ENCODE measurements around the gene PLK3. TPM values are rescaled to one million over a fixed set of nuclear protein-coding genes. Genes with fewer than 3 reads are reported as not detected.

The PLK3 gene
- total and polyA plus RNA-seq, 9 of the 15 experiments (the other 6 are each of a cell fraction or from before 2014, with no cell fraction given): 0.52 to 22.7 (median 11.0) TPM

DNA sequence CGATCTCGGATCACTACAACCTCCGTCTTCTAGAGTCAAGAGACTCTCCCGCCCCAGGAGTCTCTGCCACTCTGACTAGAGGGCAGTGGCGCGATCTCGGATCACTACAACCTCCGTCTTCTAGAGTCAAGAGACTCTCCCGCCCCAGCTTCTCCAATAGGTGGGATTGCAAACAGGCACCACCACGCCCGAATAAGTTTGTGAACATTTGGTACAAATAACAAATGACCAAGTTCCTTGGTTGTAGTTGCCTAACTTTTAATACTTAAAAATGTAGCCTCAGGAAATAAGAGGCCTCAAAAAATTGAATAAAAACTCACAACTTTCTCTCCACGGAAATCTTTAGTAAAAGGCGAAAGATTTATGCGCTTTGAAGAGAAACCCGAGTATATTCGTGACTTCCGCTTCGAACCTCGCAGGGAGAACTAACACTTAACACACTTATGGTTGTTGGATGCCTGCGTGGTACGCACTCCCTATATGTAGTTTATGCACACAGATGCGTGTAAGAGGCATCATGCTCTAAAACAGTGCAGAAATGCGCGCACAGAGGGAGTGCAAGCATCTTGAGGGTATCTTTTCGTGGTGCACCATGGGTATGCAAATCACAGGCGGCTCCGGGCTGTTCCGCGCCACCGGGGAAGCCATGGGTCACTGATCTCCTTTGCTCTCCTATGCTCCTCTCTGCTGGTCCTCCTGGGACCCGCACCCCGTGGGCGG, 19.6 kb downstream of the PLK3 start (continued):
- TF ChIP-seq DLX4 (CRISPR knock-in tag; IDR thresholded peaks at IDR 0.05) (peak; percentile 85), CREB5 (CRISPR knock-in tag; IDR thresholded peaks at IDR 0.05) (peak; percentile 41; the same call in 1 of the 2 replicates), BCOR (IDR thresholded peaks at IDR 0.05) (peak; percentile 33), ZFX (CRISPR knock-in tag; IDR thresholded peaks at IDR 0.05) (peak; percentile 65; the same call in 1 of the 2 replicates), EP300 (IDR thresholded peaks at IDR 0.05; ENCODE audit: low read length) (peak; percentile 73), CBFA2T3 (IDR thresholded peaks at IDR 0.05) (peak; percentile 16), ZNF224 (CRISPR knock-in tag; IDR thresholded peaks at IDR 0.05) (no peak; the same call in 1 of the 2 replicates), GTF2F1 (IDR thresholded peaks at IDR 0.05; ENCODE audit: low read depth, low read length) (peak; percentile 100), ZNF699 (CRISPR knock-in tag; IDR thresholded peaks at IDR 0.05; ENCODE audit: insufficient replicate concordance) (no peak), ASH1L (IDR thresholded peaks at IDR 0.05; ENCODE audit: borderline replicate concordance, low read depth, partially characterized antibody) (peak; percentile 78), ZNF589 (CRISPR knock-in tag; IDR thresholded peaks at IDR 0.05; ENCODE audit: low read depth) (peak; percentile 83), NR2C2 (CRISPR knock-in tag; IDR thresholded peaks at IDR 0.05) (no peak), NR2C2 (tag; IDR thresholded peaks at IDR 0.05) (peak; percentile 77), HDAC2 (IDR thresholded peaks at IDR 0.05) (peak; percentile 26; the same call in 1 of the 2 replicates), ZNF217 (CRISPR knock-in tag; IDR thresholded peaks at IDR 0.05) (no peak), ZNF384 (IDR thresholded peaks at IDR 0.05; ENCODE audit: low read depth, low read length) (0 out of 2 replicates have a peak, but pooled peaks have one; percentile 24), HNRNPLL (IDR thresholded peaks at IDR 0.05; ENCODE audit: low read depth, low read length, poor library complexity, severe bottlenecking) (peak; percentile 64), KLF13 (tag; IDR thresholded peaks at IDR 0.05; ENCODE audit: borderline replicate concordance, low read depth) (peak; percentile 23; the same call in 1 of the 2 replicates), ZNF785 (CRISPR knock-in tag; IDR thresholded peaks at IDR 0.05) (no peak), KDM4B (IDR thresholded peaks at IDR 0.05; ENCODE audit: borderline replicate concordance in 2 of 2, low read depth in 1 of 2) (peak in 1 of 2 experiments; percentile 99; a peak in 2 of 4 replicates), ESRRB (CRISPR knock-in tag; IDR thresholded peaks at IDR 0.05; ENCODE audit: borderline replicate concordance) (peak; percentile 76; the same call in 1 of the 2 replicates), MYNN (IDR thresholded peaks at IDR 0.05) (peak; percentile 88), MYNN (CRISPR knock-in tag; IDR thresholded peaks at IDR 0.05) (no peak), ESRRA (IDR thresholded peaks at IDR 0.05; ENCODE audit: borderline replicate concordance, low read depth) (peak; percentile 6; the same call in 1 of the 2 replicates), FOXO4 (CRISPR knock-in tag; IDR thresholded peaks at IDR 0.05) (no peak; the same call in 1 of the 2 replicates)
- TF ChIP-seq, protein P1, sequence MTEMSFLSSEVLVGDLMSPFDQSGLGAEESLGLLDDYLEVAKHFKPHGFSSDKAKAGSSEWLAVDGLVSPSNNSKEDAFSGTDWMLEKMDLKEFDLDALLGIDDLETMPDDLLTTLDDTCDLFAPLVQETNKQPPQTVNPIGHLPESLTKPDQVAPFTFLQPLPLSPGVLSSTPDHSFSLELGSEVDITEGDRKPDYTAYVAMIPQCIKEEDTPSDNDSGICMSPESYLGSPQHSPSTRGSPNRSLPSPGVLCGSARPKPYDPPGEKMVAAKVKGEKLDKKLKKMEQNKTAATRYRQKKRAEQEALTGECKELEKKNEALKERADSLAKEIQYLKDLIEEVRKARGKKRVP (CRISPR knock-in tag; IDR thresholded peaks at IDR 0.05): peak; percentile 82
